TTC549 (cell line): ENCODE measurements around the gene ACE.

Experiments used
- FAIRE-seq: peaks from 2 replicates; lab custom pipeline; 2012; peaks lifted over from hg19 to GRCh38; lab: Jason Lieb, UNC

ACE gene

GRCh38 chr17:63516910-63517824 is 40.3 kb downstream of the ACE start:
- FAIRE-seq = no peak

- FAIRE-seq = no peak
Measured at GRCh38 chr17:63517825-63518534, 41.1 kb downstream of the ACE start.

DNA sequence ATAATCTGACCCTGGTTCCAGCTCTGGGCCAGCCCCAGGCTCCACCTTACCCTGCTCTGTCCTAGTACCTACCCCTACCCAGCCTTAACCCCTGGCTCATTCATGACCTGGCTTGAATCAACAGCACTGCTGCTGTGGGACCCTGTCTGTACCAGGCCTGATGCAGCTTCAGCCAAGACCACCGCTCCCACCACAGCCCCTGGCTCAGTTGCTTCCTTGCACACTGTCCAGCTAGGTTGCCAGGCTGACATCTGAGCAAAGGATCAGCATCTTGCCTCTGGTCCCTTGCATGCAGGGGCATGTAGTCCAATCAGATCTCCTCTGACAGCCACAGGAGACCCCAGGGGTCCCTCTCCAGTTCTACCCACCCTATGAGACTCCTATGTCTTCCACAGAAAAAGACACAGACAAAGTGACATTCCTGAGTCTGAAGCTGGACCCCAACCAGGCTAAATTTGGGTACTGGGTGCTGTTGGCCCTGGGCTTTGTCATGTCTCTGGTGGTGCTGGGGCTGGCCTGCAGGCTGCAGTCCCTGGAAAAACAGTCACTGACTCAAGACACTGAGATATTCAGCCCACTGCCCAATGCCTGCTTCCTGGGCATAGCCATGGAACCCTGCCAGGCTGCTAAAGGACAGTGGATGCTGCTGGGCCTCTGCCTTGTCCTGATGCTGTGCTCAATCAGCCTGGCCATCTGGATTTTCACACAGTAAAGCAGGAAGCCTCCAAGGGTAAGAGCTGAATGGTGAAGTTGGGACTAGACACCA is 42.4 kb downstream of the ACE start:
- no peak for FAIRE-seq

DNA sequence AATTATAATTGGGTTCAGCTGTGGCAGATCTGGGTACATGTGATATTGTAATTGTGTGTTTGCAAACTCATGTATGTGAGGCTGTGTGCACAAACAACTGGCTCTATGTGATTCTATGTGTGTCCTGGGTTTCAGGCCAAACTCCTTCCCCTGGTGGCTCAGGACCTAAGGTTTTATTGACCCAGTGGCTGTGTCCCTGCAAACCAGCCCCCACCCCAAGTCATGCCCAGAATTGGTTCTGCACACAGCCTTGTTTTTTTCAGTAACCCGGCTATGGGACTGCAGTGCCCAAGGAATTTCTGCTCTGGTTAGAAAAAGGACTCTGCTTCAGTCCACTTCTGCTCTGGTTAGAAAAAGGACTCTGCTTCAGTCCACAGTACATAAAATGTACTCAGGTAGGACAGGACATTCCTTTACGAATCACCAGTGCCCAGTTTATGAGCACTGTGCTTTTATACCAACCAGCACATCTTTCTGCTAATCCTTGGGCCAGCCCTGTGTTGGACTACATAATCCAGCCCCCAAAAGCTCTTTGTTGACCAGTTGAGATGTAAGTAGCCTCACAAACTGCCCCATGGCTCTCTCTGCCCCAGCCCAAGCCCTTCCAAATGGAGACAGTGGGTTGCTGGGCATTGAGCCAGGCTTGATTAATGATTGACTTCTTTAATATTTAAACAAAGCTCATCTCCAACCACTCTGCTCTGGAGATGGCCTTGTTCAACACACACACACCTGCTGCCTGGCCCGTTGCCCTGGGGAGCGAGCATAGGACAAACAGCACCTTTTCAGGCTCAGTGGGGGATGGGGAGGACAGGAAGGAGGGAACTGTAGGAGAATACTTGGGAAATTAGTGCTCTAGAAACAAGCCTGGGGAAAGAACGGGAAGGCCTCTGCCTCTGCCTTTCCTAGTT is 43.4 kb downstream of the ACE start:
- no peak for FAIRE-seq

DNA sequence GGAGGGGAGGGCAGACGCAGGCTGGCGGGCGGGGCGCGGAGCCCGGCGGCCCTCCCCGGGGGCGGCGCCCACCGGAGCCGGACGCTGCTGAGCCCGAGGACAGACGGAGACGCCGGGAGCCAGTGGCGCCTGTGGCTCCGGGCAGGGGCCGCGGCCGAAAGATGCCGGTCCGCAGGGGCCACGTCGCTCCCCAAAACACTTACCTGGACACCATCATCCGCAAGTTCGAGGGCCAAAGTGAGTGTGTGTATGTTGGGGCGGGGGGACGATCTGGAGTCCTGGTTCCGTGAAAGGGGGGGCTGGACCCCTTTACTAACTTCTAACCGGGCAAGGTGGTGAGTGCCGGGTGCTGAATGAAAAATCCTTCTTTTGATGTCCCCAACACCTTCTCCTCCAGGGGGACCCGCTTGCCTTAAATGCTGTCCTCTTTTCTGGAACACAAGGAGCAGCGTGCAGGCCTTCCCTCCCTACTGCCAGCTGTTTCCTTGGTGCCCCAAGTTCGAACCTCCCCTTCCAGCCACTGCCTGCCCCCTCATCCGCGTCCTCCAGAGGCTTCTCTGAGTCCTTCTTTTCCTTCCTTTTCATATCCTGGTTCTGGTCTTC is 46.5 kb downstream of the ACE start, which contains the start of gene KCNH6:
TSS of gene KCNH6 (plus strand) at position 106 of the 603 bp plus-strand sequence. CDS start at position 162, 56 bp downstream.
- no peak for FAIRE-seq

- no peak for FAIRE-seq
Measured at GRCh38 chr17:63524051-63524450, 47.2 kb downstream of the ACE start.

DNA sequence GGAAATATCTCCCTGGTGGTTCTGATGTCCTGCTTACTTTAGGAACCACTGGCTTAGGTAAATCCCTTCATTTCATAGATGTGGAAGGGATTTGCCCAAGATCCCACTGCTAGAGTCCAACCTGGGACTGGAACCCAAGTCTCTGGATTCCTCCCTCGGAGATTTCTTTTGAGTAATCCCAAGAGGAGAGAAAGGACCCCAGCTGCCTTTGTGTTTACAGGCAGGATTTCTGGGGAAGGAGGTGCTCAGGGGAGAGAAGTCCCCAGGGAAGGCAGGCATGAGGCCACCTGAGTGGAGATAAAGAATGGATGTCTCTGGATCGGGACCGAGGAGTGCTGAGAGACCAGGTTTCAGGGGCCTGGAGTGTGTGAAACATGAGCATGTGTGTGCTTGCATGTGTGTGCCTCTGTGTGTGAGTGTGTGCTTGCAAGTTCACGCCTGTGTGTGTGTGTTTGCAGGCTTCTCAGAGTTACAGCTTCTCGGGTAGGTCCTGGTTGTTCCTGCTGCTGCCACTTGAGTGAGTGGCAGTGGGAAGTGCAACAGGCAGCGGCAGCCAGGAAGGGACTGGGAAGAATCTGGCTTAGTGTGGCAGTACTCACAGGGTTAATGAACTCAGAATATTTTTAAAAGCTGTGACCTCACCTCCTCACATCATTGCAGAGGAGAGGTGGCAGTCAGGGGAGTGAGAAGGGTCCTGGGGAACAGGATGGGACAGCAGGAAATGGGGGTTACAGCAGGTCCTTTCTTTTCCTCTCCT is 48.5 kb downstream of the ACE start:
- no peak for FAIRE-seq

GRCh38 chr17:63526861-63527260 is 50.0 kb downstream of the ACE start:
- FAIRE-seq = no peak

GRCh38 chr17:63528183-63528582 is 51.3 kb downstream of the ACE start:
- FAIRE-seq = no peak

DNA sequence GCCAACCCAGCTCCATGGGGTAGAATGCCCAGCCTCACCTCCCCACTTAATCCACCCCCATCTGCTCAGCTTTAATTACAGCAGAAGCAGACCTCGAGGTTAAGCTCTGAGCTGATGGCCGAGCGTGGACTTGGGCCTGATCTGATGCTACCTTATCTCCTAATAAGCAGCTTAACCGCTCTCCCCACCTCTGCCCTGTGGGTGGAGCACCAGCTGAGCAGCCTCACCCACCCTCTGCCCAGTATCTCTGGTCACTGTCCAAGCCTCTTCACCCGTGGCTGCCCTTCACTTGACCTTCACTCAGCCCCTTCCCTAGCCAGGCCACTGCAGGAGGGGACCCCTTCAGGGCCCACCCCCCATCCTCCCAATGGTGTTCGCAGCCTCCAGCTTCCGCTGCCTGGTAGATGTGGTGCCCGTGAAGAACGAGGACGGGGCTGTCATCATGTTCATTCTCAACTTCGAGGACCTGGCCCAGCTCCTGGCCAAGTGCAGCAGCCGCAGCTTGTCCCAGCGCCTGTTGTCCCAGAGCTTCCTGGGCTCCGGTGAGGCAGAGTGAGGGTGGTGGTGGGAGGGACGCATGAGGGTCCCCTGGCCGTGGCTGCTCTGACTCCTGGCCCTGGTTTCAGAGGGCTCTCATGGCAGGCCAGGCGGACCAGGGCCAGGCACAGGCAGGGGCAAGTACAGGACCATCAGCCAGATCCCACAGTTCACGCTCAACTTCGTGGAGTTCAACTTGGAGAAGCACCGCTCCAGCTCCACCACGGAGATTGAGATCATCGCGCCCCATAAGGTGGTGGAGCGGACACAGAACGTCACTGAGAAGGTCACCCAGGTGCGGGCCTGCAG is 53.1 kb downstream of the ACE start:
- no peak for FAIRE-seq

GRCh38 chr17:63530557-63531021 is 53.7 kb downstream of the ACE start:
- no peak for FAIRE-seq

DNA sequence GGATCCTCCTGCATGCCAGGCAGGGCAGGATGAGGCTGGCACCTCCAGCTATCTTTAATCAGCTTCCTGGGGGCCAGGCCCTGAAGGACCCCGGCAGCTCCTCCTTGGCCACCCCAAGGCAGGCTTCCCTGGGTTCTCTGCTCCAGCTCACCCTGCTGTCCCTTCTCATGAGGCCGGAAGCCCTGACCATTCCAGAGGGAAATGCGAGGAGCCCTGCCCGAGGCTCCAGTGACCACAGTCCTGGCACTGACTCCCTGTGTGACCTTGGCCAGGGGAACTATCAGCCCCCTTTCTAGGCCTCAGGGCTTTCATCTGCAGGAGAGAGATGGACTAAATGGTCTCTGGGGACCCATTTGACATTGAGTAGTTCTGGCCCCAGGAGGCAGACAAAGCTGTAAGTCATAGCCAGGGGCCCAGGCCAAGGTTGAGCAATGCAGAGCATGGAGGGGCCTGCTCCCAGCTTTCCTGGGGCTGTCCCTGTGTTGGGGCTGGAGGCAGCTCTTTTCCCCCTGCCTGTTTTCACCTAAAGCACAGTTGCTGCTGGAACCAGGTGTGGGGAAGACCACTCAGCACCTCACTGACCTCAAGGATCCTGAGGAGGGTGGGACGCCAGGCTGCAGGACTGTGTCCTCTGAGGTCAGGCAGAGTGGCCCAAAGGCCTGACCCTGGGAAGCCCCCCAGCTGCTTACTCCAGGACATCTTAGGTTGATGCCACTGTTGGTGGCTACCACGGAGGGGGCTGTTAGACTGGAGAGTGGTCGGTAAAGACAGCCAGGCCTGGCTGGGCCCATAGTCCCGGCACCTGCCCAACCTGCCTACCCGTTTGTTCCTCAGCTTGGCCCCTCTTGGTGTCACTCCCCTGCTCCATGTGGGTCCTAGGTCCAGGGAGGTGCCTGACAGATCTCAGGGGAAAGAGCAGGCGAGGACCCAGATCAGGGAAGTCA is 54.4 kb downstream of the ACE start:
- no peak for FAIRE-seq

GRCh38 chr17:63533433-63534077 is 56.7 kb downstream of the ACE start:
- FAIRE-seq = no peak

DNA sequence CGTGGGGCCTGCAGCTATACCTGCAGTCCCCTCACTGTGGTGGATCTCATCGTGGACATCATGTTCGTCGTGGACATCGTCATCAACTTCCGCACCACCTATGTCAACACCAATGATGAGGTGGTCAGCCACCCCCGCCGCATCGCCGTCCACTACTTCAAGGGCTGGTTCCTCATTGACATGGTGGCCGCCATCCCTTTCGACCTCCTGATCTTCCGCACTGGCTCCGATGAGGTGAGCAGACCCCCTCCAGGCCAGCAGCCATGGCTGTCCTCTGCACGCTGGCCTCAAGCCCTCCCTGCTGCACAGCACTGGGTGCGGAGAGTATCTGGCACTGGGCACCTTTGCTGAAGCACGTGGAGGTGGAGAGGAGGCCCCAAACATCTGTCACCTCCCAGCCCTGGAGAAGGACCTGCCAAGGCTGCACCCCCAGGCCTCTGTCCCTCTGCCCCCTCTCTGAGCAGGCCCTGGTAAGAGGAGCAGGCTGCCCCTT is 57.3 kb downstream of the ACE start:
- FAIRE-seq = no peak

GRCh38 chr17:63534816-63535455 is 58.1 kb downstream of the ACE start:
- FAIRE-seq = no peak

DNA sequence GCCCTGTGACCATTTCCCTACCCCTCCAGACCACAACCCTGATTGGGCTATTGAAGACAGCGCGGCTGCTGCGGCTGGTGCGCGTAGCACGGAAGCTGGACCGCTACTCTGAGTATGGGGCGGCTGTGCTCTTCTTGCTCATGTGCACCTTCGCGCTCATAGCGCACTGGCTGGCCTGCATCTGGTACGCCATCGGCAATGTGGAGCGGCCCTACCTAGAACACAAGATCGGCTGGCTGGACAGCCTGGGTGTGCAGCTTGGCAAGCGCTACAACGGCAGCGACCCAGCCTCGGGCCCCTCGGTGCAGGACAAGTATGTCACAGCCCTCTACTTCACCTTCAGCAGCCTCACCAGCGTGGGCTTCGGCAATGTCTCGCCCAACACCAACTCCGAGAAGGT is 58.8 kb downstream of the ACE start:
- no peak for FAIRE-seq

GRCh38 chr17:63537001-63537400 is 60.1 kb downstream of the ACE start:
- no peak for FAIRE-seq
